ENCODE results near the gene THAP3. TPM values are rescaled to one million over a fixed set of nuclear protein-coding genes. Genes with fewer than 3 reads are reported as not detected.
A peak's percentile ranks its signal among the peaks of the same experiment; 100 is the strongest.

Gene THAP3
- total and polyA plus RNA-seq, 9 of the 15 experiments (the other 6 are each of a cell fraction or from before 2014, with no cell fraction given) = 1.9 to 31.2 (median 18.2) TPM

- TF ChIP-seq ATF1 (CRISPR knock-in tag; IDR thresholded peaks at IDR 0.05) (no peak), ATF1 (tag; IDR thresholded peaks at IDR 0.05) (peak; percentile 21; the same call in 1 of the 2 replicates), RBM22 (IDR thresholded peaks at IDR 0.05; ENCODE audit: low read depth, low read length, poor library complexity, severe bottlenecking) (no peak), SP1 (CRISPR knock-in tag; IDR thresholded peaks at IDR 0.05) (0 out of 2 replicates have a peak, but pooled peaks have one; percentile 62), CTBP1 (IDR thresholded peaks at IDR 0.05; ENCODE audit: borderline replicate concordance) (0 out of 2 replicates have a peak, but pooled peaks have one; percentile 57), FOXK2 (conservative IDR thresholded peaks at IDR 0.05 in 1 of 2, IDR thresholded peaks at IDR 0.05 in 1 of 2; ENCODE audit: low read depth in 2 of 2) (no peak), KAT7 (CRISPR knock-in tag; IDR thresholded peaks at IDR 0.05; ENCODE audit: borderline replicate concordance) (peak; percentile 68), CTCF (IDR thresholded peaks at IDR 0.05 in 2 of 3, conservative IDR thresholded peaks at IDR 0.05 in 1 of 3; ENCODE audit: insufficient read depth in 2 of 3, low read depth in 1 of 3, low read length in 3 of 3) (0 out of 6 replicates have a peak, but pooled peaks of 1 of the 3 experiments have one; percentile 0), HNRNPH1 (optimal IDR thresholded peaks at IDR 0.05; ENCODE audit: low read depth, low read length) (no peak), HDAC3 (IDR thresholded peaks at IDR 0.05; ENCODE audit: borderline replicate concordance, partially characterized antibody) (no peak), MLLT1 (IDR thresholded peaks at IDR 0.05) (no peak), ZBTB49 (CRISPR knock-in tag; IDR thresholded peaks at IDR 0.05; ENCODE audit: borderline replicate concordance) (no peak), ZNF584 (CRISPR knock-in tag; IDR thresholded peaks at IDR 0.05; ENCODE audit: low read depth) (no peak), ZC3H11A (IDR thresholded peaks at IDR 0.05; ENCODE audit: low read depth, low read length) (no peak), POLR2A (conservative IDR thresholded peaks at IDR 0.05) (0 out of 2 replicates have a peak, but pooled peaks have one; percentile 32), GTF2F1 (IDR thresholded peaks at IDR 0.05; ENCODE audit: low read depth, low read length) (no peak), TAF9B (IDR thresholded peaks at IDR 0.05; ENCODE audit: partially characterized antibody) (no peak), ZBTB1 (CRISPR knock-in tag; IDR thresholded peaks at IDR 0.05; ENCODE audit: borderline replicate concordance, low read depth) (peak; percentile 66; the same call in 1 of the 2 replicates)
Observed at GRCh38 chr1:6600410-6601048, 24.1 kb upstream of the THAP3 start (continued).

Measured in K562 (cell line).